COR-L47 (cell line): ENCODE data around the gene GPC1.

Experiments
- DNase-seq: peaks from one replicate; lab custom pipeline; 2025; lab: John Stamatoyannopoulos, UW

GPC1 gene

DNA sequence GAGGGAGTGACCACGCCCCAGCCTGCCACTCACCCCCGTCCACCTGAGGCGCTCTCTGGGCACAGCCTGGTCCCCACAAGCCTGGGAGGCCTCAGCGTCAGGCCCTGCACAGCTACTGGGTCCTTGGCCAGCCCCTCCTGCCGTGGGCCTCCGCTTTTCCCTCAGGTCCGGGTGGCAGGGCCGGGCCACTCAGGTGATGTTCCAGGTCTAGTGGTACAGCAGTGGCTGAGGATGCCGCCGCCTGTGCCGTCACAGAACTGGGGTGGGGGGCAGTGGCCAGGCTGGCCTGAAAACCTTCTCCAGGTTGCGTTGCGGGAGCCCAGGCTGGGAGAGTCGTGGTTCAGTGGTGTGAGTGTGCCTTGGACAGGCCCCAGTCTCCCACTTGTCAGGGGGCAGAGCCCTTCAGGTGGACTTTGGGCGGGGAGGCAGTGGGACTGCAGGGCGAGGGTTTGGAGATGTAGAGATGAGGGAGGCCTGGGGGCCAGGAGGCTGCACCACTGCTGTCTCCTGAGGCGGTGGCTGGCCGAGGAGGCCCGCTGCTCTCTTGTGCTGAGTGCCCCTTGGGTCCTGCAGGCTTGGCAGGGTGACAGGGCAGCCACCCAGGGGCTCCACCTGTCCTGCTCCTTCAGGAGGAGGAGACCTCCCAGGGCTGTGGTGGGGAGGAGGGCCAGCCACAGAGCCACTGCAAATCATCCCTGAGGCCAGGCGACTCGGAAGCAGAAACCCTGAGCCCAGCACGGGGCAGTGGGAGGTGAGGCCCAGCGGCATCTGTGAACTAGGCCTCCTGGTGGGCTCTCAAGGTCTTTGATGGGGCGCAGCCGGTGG lies 7.6 kb downstream of the GPC1 start:
- no peak for DNase-seq

DNA sequence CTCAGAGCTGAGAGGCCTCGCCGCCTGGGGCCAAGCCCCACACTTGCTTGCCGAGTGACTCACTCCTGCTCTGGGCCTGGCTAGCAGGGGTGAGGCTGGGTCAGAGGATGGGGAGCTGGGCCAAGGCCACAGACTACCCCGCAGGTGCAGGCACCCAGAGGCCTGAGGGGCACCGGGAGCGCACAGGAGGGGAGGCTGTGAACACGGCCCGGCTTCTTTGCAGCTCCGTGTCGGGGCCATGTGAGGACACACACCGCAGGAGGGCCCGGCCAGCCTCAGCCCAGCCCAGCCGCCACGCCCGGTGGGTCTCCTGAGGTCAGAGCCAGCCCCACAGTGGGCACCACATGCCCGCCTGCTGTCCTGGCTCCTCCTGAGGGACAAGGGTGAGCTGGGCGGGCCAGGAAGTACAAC lies 8.4 kb downstream of the GPC1 start:
- DNase-seq: no peak

DNA sequence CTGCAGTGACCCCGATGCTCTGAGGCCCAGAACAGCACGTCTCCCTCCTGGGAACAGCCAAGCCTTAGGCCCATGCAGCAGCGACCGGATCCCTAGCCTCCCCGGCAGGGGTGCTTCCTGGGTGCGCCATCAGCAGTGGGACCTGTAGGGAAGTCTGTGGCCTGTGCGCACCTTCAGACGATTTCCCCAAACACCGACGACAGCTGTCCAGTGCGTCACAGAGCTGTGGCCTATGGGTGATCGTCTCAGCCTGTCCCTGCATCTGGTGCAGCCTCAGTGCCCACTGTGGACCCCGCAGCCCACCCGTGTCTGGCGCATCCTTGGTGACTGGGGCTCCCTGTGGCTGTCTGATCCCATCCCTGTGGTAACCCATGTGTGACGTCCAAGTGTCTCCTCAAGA lies 9.0 kb downstream of the GPC1 start:
- DNase-seq: no peak

DNA sequence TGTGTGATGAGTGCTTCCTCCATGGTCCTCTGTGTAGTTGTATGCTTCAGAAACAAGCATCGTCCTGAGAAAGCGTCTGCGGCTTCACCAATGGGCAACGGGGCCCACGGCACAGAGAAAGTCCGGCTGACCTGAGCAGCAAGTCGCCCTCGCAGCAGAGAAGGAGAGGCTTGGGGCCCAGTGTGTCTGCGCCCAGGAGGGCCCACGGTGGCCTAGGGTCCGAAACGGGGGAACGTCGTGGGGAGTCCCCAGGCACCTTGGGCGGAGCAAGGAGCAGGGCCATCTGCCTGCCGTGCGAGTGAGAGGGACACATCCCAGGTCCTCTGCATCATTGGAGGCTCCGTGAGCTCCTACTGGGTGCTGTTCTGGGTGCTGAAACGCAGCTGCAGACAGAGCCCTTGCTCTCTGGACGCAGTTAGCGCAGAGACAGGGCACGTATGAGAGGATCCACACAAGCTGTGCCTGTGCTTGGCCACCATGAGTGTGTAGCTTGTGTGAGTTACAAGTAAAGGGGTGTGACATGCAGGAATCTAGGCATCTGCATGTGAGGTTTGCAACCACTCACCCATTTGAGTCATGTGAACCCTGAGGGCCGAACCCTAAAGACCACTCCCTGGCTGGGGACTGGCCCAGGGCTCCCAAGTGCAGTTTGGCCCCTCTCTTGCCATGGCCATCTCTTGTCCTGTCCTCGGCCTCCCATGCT lies 10.6 kb downstream of the GPC1 start:
- DNase-seq: no peak

DNA sequence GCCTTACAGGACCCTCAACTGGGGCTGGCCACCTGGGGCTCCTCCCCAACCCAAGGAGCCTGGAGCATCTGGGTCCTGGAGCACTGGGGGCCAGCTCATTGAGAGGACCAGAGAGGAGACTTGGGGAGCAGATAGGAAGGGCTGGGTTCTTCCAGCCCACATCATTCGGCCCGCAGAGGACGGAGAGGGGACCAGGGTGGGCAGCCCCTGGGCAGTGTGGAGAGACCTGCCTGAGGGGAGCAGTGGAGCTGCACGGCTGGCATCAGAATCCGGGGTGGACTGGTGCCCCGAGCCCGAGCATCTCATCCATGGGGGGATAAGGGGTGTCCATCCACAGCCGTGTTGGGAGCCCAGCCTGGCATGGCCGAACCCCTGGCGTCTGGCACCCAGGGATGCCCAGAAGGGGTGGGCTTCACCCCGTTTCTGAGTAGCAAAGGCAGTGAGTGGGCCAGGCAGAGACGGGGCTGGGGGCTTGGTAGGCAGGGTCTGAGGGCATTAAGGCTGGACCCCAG lies 11.3 kb downstream of the GPC1 start:
- no peak for DNase-seq

DNA sequence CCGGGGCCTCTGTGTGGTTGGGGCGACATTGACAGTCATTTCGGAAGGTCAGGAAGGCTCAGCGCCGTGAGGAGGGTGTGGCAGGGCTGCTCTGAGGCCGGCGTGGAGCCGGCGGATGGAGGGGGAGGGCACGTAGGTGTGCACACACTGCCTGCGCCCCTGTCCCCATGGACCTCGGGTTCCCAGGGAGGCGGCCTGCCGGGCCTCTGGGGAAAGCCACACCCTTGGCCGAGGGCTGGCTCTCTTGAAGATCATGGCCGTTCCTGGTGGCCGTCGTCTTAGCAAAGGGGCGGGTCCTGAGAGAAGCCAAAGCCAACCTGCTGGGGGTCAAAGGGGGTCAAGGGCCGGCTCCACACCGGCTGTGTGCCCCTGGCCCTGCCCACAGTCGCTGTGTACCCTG lies 11.9 kb downstream of the GPC1 start:
- DNase-seq: no peak

DNA sequence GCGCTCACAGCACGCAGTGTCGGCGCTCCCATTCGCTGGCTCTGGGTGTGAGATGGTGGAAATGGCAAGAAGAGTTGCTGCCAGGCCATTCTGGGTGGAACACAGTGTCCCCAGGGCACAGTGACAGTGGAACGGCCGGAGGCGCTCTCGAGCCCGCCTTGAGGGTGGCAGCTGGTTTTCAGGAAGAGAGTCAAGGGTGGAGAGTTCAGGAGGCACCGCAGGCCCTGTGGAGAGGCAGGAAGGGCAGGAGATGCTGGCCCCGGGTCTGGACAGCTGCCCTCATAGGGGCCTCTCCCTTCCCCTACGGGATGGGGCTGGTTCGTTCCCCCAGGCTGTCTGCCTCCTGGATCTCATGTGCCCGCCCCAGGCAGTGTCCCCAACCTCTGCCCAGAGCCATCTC lies 12.5 kb downstream of the GPC1 start:
- DNase-seq: no peak

DNA sequence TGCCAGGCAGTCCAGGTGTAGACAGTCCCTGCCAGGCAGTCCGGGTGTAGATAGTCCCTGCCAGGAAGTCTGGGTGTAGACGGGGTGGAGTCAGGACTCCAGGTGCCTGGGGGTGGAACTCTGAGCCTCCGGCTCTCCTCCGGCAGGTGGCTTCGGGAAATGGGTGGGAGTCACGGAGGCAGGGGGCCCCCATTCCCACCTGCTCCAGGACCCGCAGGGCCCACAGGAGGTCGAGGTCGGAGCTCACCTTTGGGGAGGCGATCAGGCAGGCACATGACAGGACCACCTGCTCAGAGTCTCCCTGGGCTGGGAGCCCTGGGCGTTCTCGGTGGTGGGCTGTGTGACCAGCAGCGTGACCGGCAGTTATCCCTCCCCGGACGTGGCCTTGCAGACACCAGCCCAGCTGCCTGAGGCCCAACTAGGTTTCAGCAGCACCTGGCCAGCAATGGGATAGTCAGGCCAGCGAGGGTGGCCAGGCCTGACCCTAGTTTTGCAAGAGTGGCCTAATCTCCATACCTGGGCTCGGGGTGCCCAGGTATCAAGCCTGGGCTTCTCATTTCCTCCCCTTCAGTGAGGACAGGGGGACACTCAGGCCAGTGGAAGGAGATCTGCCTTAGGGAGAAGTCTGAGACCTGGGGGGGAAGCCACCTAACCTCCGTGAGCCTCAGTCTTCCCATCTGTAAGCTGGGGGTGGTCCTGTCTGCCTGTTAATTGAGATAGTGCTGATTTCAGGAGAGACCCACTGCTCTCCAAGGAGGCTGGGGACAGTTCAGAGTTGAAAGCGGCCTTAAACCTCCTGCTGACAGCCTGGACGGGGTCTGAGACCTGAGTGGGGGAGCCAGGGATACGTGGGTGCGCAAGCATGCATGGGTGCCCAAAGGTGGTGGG lies 13.2 kb downstream of the GPC1 start:
- DNase-seq: no peak

DNA sequence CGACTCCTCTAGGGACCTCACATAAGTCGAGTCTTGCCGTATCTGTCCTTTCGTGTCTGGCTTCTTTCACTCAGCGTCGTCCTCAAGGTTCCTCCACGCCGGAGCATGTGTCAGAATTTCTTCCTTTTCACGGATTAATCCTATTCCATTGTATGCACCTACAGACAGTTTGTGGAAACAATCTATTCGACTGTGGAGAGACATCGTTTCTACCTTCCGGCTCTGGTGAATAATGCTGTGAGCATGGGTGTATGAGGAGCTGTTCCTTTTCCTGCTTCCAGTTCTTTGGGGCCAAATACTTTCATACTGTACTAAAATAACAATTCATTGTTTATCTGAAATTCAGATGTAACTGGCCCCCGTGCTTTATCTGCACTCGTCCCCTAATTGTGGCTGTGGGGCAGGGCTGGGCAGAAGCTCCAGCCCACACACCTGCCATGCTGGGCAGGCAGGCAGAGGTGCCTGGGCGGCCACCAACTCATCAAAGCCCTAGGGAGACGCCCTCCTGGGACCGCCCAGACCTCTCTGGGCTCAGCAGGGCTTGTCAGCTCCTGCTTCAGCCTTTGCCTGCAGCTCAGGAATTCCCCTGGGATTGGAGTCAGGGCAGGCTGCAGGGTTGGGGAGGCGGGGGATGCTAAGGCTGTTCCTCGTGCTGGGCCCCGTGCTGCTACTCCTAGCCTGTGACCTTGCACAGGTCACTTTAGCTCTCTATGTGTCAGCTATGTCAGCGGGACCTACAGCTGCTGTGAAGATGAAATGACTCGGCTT lies 14.5 kb downstream of the GPC1 start:
- DNase-seq: no peak

DNA sequence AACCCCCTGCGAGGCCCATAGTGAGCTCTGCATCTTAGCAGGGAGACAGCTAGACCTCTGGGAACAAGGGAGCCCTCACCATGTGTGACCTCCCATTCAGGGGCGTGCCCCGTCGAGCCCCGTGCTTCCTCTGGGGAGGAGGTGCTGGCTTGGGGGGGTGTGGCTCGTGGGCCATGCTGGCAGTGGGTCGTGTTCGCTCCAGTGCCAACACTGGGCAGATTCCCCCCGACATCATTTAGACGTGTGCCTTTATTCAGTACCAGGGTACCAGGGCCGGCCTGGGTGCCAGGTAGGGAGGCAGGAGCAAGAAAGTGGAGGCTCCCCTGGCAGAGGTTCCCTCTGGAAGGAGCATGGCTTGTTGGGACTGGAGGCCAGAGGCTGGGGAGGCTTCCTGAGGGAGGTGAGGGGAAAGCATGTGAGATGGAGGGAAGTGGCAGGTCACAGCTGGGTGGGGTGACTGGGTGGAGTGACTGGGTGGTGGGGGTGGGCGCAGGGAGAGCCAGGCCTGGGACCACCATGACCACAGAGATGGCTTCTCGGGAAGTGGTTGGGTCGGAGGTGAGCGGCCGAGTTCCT lies 15.2 kb downstream of the GPC1 start:
- no peak for DNase-seq

DNA sequence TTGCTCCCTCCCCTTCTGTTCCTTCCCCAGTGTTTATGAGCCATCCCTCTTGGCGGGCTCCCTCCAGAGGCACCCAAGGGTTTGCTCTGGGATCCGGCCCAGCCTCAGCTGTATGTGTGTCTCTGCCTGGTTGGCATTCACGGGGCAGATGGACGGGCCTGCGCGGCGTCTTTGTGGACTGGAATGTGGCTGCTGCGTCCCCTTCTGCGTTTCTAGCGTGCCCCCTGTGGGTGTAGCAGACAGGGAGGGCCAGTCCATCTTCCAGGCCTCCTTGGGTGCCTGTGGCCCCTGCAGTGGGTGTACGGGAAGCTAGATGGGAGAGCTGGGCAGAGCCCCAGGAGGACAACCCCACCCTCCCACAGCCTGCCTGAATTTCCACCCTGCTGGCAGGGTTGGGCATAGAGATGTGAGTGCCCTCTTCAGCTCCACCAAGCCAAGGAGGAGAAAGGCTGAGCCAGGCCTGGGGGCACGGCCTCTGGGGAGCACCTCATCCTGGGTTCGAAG lies 15.7 kb downstream of the GPC1 start:
- no peak for DNase-seq

DNA sequence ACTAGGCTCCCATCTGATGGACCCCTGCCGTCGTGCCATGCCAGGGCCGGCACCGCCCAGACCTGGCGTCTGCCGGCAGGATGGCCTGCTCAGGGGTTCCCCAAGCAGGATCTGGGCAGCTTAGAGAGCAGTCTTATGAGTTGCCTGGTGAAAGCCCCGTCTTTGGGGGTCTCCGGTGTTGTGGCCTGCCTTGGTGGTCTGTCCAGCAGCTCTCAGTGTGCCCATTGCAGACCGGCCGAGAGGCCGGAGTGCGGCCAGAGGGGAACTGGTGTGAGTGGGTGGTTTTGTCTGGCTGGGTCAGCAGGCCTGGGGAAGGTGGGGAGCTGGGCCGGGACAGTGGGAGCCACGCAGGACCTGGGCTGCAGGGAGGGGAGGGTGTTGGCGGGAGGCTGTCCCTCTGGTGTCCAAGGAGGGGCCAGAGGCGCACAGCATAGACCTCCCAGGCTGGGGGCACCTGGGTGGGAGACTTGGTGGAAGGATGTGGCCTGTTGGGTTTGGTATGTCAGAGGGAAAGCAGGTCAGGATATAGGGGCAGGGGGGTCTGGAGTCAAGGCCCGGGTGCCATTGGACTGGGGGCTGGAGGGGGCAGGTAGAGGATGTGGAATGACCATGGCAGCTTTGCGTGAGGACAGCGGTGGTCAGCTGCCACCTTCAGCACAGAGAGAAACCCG lies 16.5 kb downstream of the GPC1 start:
- DNase-seq: no peak

DNA sequence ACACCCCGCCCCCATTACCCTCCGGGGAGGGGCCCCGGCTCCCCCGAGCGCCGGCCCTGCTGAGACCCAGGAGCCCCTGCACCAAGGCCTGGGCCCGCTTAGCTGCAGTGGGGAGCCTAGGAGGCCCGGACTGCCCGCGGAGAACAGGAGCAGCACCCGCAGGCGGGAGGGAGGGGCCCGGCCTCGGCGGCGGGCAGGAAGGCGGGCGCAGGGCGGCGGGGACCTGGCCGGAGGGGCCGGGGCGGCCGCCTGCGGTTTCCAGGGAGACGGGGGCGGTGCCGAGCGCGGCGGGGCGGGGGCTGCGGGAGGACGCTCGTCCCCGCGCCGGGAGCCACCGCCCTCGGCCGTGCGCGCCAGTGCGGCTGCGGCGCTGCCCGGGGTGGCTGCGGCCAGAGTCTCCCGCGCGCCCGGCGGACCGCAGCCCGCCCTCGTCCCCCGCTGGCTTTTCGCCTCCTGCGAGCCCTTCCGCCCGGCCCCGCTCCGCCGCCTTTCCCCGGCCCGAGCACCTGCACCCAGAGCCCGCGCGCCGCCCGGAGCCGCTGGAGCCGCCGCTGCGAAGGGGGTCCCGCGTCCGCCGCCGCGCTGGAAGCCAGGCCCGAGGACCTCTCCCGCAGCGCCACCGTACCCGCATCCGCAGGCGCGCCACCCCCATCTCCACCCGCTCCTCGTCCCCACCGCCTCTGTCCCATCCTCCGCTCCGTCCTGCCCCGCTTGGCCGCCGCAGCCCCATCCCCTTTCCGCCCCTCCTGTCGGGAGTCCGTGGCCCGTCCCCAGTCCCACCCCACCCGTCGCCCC lies 17.2 kb downstream of the GPC1 start:
- DNase-seq: peak; percentile 48

DNA sequence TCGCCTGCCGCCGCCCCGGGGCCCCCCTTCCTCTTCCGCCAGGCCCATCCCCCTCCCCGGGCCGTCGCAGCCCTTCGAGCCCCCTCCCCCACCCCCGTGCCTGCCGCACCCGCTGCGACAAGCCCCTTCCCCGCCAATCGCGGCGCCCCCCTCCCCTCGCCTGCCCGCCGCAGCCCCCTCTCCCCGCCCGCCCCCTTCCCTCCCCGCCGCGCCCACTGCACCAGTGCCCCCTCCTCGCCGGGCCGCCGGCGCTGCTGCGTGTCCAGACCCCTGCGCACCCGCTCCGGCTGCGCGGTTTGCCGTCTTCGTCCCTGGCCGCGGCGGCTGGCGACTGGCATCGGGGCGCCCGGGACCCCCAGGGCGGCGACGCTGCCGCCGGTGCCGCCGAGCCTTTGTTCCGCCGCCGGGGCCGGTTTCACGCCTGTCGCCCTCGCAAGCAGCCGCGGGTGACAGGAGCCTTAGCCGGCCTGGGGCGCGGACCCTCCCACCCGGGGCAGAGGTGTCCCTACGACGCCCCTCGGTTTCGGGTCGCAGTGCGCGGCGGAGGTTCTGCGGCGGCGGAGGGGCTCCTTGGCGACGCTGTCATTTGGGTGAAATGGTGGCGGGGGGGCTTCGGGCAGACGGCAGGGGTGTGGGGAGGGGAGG lies 18.1 kb downstream of the GPC1 start:
- DNase-seq: no peak

DNA sequence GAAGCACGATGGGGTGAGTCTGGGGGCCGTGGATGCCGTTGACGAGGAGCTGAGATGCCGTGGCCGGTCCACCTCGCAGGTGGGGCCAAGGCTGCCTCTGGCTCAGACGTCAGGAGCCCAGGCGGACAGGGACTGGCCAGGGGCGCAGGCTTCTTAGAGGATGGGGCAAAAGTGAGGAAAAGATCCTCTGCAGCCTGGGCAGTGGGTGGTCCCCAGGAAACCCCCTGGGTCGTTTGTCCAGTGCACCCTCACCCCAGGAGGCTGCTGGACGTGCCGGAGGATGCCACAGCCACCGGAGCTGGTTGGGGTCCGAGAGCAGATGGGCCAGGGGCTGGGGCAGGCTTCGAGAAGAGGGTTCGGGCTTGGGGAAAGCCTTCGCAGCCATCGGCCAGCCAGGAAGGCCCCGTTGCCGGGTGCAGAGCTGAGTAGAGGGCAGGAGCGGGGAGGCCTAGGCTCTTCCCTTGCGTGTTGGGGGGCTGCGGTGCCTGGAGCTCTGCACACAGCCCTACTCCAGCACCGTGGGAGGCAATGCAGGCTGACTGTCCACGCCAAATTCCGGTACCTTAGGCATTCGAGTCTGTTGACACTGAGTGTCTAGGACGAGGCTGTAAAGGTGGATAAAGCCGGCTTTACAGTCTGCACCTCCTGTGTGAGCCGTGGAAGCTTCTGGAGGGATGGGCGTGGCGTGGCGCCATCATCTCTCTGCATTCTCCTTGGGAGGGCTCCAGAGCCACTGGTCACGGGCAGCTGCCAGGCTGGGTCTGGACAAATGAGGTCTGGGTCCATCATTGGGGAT lies 18.8 kb downstream of the GPC1 start:
- no peak for DNase-seq

DNA sequence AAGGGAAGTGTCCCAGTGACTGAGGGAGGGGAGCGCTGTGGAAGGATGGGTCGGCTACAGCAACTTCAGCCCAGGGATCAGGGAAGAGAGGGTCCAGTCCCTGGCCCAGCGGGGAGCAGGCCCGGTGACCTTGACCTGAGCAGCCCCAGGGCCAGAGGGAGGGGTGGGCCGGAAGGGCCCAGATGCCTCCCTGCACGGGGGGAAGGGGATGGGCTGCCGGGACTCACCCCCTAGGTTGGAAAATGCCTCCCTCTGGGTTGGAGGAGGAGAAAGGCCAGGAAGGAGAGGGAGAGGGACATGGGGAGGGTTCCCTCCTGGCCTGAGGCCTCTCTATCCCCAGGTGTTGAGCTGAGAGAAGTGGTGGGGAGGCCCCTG lies 19.8 kb downstream of the GPC1 start:
- DNase-seq: no peak

DNA sequence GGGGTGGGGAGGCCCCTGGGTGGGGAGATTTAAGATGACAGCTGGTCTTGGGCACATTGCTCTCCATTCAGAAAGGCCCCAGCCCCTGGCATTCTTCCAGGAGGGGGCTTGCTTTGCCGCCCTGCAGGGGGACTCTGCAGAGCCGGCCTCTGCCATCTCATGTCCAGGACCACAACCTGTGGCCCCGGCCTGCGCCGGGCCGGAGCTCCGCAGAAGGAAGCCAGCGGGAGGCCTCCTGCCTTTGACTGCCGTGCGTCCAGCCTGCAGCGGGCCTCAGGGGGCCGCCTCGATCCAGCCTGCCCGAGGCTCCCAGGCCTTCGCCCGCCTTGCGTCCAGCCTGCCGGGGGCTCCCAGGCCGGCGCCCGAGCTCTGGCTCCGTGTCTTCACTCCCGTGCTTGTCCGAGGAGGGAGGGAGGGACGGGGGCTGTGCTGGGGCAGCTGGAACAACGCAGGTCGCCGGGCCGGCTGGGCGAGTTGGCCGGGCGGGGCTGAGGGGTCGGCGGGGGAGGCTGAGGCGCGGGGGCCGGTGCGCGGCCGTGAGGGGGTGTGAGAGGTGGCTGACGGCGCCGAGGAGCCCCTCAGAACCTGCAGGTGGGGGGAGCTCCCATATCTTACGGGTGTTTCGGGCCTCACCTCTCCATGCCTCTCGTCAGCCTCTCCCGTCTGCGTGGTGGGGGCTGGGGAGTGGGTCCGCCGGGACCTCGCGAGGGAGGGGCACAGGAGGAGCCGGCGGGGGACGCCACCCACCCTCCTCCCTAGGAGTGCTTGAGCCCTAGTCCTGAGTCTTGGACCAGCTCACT lies 20.4 kb downstream of the GPC1 start:
- no peak for DNase-seq
